HepG2 (cell line): Measurements from ENCODE around the gene SLC35B1. TPM values are rescaled to one million over a fixed set of nuclear protein-coding genes. Genes with fewer than 3 reads are reported as not detected.

ENCODE experiments used
- HNRNPUL1 ChIP-seq: fragments of 200-400 bp; formaldehyde crosslinking; IDR thresholded peaks from 2 replicates; pipeline ENCODE4 v1.6.1; 2017; ENCODE audit warnings: low read depth, mild to moderate bottlenecking, low read length, moderate library complexity
- HOXA9 ChIP-seq: sonication (generic); formaldehyde crosslinking; IDR thresholded peaks from 2 replicates; pipeline ENCODE4 v1.8.1; 2022; ENCODE audit warnings: missing genetic modification reagents, mild to moderate bottlenecking, moderate library complexity, borderline replicate concordance
- JUND ChIP-seq: sonication (generic); formaldehyde crosslinking; IDR thresholded peaks from 2 replicates; pipeline ENCODE4 v1.8.0; 2022; ENCODE audit warnings: mild to moderate bottlenecking, missing genetic modification reagents
- MED8 ChIP-seq: sonication (generic); formaldehyde crosslinking; IDR thresholded peaks from 2 replicates; pipeline ENCODE4 v1.8.1; 2023; ENCODE audit warnings: mild to moderate bottlenecking, missing genetic modification reagents; ENCODE audit not compliant: insufficient replicate concordance
- NFRKB ChIP-seq: fragments of 450-650 bp; IDR thresholded peaks from 2 replicates; pipeline ENCODE4 v1.6.1; 2017
- NFYB ChIP-seq: sonication (generic); formaldehyde crosslinking; IDR thresholded peaks from 2 replicates; pipeline ENCODE4 v1.4.0; 2020; ENCODE audit warnings: missing genetic modification reagents
- SAFB2 ChIP-seq: sonication (generic); formaldehyde crosslinking; IDR thresholded peaks from 2 replicates; pipeline ENCODE4 v1.5.1; 2020; ENCODE audit warnings: missing genetic modification reagents, low read depth, mild to moderate bottlenecking, borderline replicate concordance
- SRSF1 ChIP-seq: fragments of 200-400 bp; formaldehyde crosslinking; optimal IDR thresholded peaks from 2 replicates; pipeline ENCODE3; 2017; ENCODE audit warnings: mild to moderate bottlenecking, low read depth, low read length, moderate library complexity
- TBX3 ChIP-seq: fragments of 450-650 bp; IDR thresholded peaks from 2 replicates; pipeline ENCODE4 v1.6.1; 2017; ENCODE audit warnings: antibody characterized with exemption, mild to moderate bottlenecking, inconsistent platforms, borderline replicate concordance
- TCF12 ChIP-seq, 2 experiments: fragments of 450-650 bp in 1 of 2; sonication (generic) in 1 of 2; formaldehyde crosslinking in 1 of 2; IDR thresholded peaks; 2 replicates each; pipeline versions ENCODE4 v1.6.1 to v1.8.0; 2017 to 2022; ENCODE audit warnings: antibody characterized with exemption in 1 of 2, mild to moderate bottlenecking in 1 of 2, missing genetic modification reagents in 1 of 2, moderate library complexity in 1 of 2
- ZFP62 ChIP-seq: sonication (generic); formaldehyde crosslinking; IDR thresholded peaks from 2 replicates; pipeline ENCODE4 v1.4.0; 2020; ENCODE audit warnings: missing genetic modification reagents
- ZMYM4 ChIP-seq: sonication (generic); formaldehyde crosslinking; IDR thresholded peaks from 2 replicates; pipeline ENCODE4 v1.8.1; 2023; ENCODE audit warnings: mild to moderate bottlenecking, missing genetic modification reagents
- ZNF256 ChIP-seq: sonication (generic); formaldehyde crosslinking; conservative IDR thresholded peaks from 2 replicates; pipeline ENCODE4 v1.4.0; 2020; ENCODE audit warnings: missing genetic modification reagents
- ZNF496 ChIP-seq: sonication (generic); formaldehyde crosslinking; IDR thresholded peaks from 2 replicates; pipeline ENCODE4 v1.8.1; 2023; ENCODE audit warnings: mild to moderate bottlenecking, moderate library complexity, missing genetic modification reagents; ENCODE audit not compliant: insufficient replicate concordance
- ZNF549 ChIP-seq: sonication (generic); formaldehyde crosslinking; IDR thresholded peaks from 2 replicates; pipeline ENCODE4 v1.5.0; 2020; ENCODE audit warnings: missing genetic modification reagents
- ZNF589 ChIP-seq: sonication (generic); formaldehyde crosslinking; conservative IDR thresholded peaks from 2 replicates; pipeline ENCODE4 v1.8.0; 2022; ENCODE audit warnings: mild to moderate bottlenecking, moderate library complexity, missing genetic modification reagents
- ZNF891 ChIP-seq: sonication (generic); formaldehyde crosslinking; IDR thresholded peaks from 2 replicates; pipeline ENCODE4 v1.5.0; 2020; ENCODE audit warnings: mild to moderate bottlenecking, missing genetic modification reagents
- ZSCAN25 ChIP-seq: sonication (generic); formaldehyde crosslinking; IDR thresholded peaks from 2 replicates; pipeline ENCODE4 v1.8.0; 2022; ENCODE audit warnings: mild to moderate bottlenecking, missing genetic modification reagents
- polyA plus RNA-seq, 8 experiments: library from polyadenylated mRNA; depleted of rRNA in 3 of 8; stranded (reverse) in 7 of 8; unstranded in 1 of 8; fragments of >200 nt; fragmentation: Illumina TruSeq in 4 of 8; extraction: Trizol in 4 of 8; gene quantifications; 2 replicates each; pipeline versions ENCODE4 v1.2.1 to v1.2.3, GENCODE V29; 2011 to 2016; ENCODE audit warnings: low read depth in 4 of 8, missing spikeins in 1 of 8, mixed read lengths in 1 of 8; ENCODE audit not compliant: insufficient read depth in 1 of 8
- total RNA-seq, 5 experiments: library from RNA; depleted of rRNA; stranded (reverse); fragments of >200 nt; fragmentation: Illumina TruSeq; extraction: Trizol; gene quantifications; 2 replicates each; pipeline ENCODE4 v1.2.3, GENCODE V29; 2016; ENCODE audit warnings: low read depth in 1 of 5
- TF ChIP-seq, protein P1 (sequence below): sonication (generic); formaldehyde crosslinking; IDR thresholded peaks from 2 replicates; pipeline ENCODE4 v1.8.1; 2023; ENCODE audit warnings: mild to moderate bottlenecking, missing genetic modification reagents
- TF ChIP-seq, protein P2 (sequence below): sonication (generic); formaldehyde crosslinking; IDR thresholded peaks from 2 replicates; pipeline ENCODE4 v1.8.1; 2023; ENCODE audit warnings: mild to moderate bottlenecking, missing genetic modification reagents, borderline replicate concordance
- TF ChIP-seq, protein P3 (sequence below), 2 experiments: IDR thresholded peaks; 2 replicates each; pipeline ENCODE4 v1.6.1; 2011 to 2012; ENCODE audit warnings: low read length in 2 of 2, borderline replicate concordance in 1 of 2, low read depth in 1 of 2, mild to moderate bottlenecking in 1 of 2, moderate library complexity in 1 of 2
- TF ChIP-seq, protein P4 (sequence below): sonication (generic); formaldehyde crosslinking; IDR thresholded peaks from 2 replicates; pipeline ENCODE4 v1.4.0; 2020; ENCODE audit warnings: missing genetic modification reagents

The SLC35B1 gene
- total and polyA plus RNA-seq, 2 of the 13 experiments (the other 11 are each of a cell fraction or from before 2014, with no cell fraction given) = 99.6 to 113 TPM

DNA sequence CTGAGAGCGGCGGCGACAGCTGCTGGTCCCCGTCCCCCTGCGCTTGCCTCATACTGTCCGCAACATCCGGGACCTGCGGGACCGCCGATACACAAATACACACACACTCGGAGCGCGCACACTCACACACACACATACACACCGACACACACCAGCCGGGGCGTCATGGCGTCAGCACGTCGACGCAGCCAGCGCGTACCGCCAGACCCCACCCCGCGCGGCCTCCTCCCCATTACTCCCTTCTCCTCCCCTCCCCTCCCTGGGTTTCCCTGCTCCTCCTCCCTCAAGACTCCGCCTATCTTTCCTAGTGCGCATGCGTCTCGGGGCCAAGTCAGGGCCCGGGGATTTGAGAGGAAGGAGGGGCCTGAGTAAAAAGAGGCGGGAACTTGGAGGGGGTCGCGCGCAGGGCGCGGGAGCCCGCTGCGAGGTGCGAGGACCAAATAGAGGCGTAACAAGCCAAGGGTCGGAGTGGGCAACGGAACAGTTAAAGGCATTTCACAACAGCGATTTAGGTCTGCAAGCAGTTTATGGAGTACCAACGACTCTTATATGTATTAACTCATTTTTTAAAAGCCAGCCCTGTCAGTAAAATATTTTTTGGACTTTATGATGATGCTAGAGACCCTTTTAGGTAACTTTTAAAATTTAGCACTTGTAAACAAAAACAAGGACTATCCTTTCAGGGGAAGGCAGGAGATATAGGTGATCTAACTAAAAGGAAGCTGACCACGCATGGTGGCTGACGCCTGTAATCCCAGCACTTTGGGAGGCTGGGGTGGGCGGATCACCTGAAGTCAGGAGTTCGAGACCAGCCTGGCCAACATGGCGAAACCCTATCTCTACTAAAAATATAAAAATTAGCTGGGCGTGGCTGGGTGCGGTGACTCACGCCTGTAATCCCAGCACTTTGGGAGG lies 29.6 kb downstream of the SLC35B1 start, which contains the start of gene SPOP (continued):
- no peak for TF ChIP-seq ZNF496
- peak; percentile 83; the same call in 1 of the 2 replicates for TF ChIP-seq ZSCAN25 (CRISPR knock-in tag)
- TF ChIP-seq JUND (CRISPR knock-in tag) = peak; percentile 16; the same call in 1 of the 2 replicates
- no peak for TF ChIP-seq MED8 (CRISPR knock-in tag)
- no peak for TF ChIP-seq ZNF549
- TF ChIP-seq TBX3 = peak; percentile 86; the same call in 1 of the 2 replicates
- TF ChIP-seq, protein P1, sequence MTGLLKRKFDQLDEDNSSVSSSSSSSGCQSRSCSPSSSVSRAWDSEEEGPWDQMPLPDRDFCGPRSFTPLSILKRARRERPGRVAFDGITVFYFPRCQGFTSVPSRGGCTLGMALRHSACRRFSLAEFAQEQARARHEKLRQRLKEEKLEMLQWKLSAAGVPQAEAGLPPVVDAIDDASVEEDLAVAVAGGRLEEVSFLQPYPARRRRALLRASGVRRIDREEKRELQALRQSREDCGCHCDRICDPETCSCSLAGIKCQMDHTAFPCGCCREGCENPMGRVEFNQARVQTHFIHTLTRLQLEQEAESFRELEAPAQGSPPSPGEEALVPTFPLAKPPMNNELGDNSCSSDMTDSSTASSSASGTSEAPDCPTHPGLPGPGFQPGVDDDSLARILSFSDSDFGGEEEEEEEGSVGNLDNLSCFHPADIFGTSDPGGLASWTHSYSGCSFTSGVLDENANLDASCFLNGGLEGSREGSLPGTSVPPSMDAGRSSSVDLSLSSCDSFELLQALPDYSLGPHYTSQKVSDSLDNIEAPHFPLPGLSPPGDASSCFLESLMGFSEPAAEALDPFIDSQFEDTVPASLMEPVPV (CRISPR knock-in tag) = peak; percentile 100
- TF ChIP-seq ZNF256 = peak; percentile 99
- TF ChIP-seq, protein P2, sequence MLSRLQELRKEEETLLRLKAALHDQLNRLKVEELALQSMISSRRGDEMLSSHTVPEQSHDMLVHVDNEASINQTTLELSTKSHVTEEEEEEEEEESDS = peak; percentile 98
- no peak for TF ChIP-seq ZFP62 (CRISPR knock-in tag)
- TF ChIP-seq NFRKB = no peak
- peak; percentile 96 for TF ChIP-seq ZMYM4 (CRISPR knock-in tag)
- TF ChIP-seq, protein P3, sequence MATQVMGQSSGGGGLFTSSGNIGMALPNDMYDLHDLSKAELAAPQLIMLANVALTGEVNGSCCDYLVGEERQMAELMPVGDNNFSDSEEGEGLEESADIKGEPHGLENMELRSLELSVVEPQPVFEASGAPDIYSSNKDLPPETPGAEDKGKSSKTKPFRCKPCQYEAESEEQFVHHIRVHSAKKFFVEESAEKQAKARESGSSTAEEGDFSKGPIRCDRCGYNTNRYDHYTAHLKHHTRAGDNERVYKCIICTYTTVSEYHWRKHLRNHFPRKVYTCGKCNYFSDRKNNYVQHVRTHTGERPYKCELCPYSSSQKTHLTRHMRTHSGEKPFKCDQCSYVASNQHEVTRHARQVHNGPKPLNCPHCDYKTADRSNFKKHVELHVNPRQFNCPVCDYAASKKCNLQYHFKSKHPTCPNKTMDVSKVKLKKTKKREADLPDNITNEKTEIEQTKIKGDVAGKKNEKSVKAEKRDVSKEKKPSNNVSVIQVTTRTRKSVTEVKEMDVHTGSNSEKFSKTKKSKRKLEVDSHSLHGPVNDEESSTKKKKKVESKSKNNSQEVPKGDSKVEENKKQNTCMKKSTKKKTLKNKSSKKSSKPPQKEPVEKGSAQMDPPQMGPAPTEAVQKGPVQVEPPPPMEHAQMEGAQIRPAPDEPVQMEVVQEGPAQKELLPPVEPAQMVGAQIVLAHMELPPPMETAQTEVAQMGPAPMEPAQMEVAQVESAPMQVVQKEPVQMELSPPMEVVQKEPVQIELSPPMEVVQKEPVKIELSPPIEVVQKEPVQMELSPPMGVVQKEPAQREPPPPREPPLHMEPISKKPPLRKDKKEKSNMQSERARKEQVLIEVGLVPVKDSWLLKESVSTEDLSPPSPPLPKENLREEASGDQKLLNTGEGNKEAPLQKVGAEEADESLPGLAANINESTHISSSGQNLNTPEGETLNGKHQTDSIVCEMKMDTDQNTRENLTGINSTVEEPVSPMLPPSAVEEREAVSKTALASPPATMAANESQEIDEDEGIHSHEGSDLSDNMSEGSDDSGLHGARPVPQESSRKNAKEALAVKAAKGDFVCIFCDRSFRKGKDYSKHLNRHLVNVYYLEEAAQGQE (IDR thresholded peaks at IDR 0.05; ENCODE audit: borderline replicate concordance in 1 of 2, low read depth in 1 of 2, low read length in 2 of 2) = peak in 1 of 2 experiments; percentile 15; a peak in 1 of 4 replicates
- TF ChIP-seq ZNF891 = peak; percentile 95
- TF ChIP-seq HOXA9 (CRISPR knock-in tag) = peak; percentile 96
- TF ChIP-seq SRSF1 = no peak
- peak; percentile 99 for TF ChIP-seq SAFB2 (CRISPR knock-in tag)
- peak; percentile 66 for TF ChIP-seq NFYB (CRISPR knock-in tag)
- peak; percentile 95 for TF ChIP-seq ZNF589 (CRISPR knock-in tag)
- no peak for TF ChIP-seq HNRNPUL1
- TF ChIP-seq, protein P4, sequence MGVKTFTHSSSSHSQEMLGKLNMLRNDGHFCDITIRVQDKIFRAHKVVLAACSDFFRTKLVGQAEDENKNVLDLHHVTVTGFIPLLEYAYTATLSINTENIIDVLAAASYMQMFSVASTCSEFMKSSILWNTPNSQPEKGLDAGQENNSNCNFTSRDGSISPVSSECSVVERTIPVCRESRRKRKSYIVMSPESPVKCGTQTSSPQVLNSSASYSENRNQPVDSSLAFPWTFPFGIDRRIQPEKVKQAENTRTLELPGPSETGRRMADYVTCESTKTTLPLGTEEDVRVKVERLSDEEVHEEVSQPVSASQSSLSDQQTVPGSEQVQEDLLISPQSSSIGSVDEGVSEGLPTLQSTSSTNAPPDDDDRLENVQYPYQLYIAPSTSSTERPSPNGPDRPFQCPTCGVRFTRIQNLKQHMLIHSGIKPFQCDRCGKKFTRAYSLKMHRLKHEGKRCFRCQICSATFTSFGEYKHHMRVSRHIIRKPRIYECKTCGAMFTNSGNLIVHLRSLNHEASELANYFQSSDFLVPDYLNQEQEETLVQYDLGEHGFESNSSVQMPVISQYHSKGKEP (CRISPR knock-in tag) = peak; percentile 69; the same call in 1 of the 2 replicates
- no peak for TF ChIP-seq TCF12 (IDR thresholded peaks at IDR 0.05)
- TF ChIP-seq TCF12 (CRISPR knock-in tag; IDR thresholded peaks at IDR 0.05) = no peak
